GM19035 (cell line): ENCODE results near the gene DLX3.

Experiments
- ATAC-seq: cut with Tn5 transposase; IDR thresholded peaks from one replicate; pipeline ENCODE4 v1.9.1; 2021; ENCODE audit not compliant: unreplicated experiment

The DLX3 gene

DNA sequence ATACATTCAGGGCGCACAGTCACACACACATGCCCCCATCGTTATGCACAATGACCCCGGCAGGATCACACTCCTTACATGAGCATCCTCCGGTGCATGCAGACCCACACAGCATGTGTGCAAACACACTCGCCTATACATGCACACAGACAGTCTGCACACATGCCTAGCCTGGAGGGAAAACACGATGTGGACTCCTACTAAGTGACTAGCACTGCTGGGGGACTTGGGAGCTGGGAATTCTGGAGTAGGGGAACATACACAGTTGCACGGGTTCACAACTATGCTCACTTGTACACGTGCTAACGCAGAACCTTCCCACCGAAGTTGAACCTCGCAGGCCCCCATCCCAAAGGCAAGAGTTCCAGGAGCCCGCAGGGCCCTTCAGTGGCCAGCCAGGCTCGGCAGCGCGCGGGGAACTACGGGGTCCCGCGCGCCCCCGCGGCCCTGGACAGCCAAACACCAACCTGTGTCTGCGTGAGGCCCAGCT is 2.0 kb downstream of the DLX3 start:
- no peak for ATAC-seq

DNA sequence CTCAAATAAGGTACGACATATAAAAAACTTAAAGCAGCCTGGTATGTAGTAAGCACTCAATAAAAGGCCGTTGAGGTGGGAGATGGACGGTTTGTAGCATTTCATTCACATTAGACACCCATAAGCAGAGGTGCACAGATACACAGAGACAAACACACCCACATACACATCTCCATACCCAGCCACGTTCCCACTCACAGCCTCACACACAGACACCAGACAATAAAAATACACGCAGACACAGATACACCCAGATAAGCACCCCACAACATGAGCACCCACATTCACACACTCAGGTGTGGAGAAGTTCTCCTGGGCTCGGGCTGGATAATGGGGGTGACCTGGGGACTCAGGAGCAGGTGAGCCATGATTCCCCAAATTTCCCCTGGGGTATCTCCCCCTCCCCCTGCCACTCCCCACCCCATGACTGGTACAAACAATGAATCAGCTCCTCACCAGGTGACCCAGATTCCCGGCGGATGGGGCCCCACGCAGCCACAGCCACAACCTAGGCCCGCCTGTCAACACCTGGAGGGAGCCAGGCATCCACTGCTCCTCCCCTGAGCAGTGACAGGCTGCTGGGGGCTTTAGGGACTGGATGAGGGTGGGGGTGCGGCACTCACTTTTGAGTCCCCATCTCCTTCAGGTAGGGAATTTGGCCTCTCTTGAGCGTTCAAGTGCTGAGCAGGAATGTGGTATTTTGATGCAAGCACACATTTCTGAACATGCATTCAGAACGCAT is 2.7 kb downstream of the DLX3 start:
- ATAC-seq = no peak

DNA sequence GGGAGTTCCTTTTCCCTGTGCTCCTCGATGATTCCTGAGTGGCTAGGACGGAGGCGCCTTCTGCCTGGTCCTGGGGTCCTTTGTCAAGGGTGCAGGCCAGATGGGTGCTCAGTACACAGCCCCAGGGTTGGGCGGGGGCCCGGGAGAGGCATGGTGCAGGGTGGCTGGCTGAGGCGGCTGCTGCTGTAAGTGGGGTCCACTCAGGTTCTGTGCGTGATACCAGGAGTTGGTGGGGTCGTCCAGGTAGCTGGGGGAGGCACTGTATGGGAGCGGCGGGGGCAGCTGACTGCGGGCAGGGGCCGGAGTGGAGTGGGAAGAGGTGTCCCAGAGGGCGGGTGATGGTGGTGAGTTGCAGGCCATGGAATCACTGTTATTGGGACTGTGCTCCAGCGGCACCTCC is 3.6 kb downstream of the DLX3 start:
- ATAC-seq = no peak

- no peak for ATAC-seq
Measured at GRCh38 chr17:49990921-49991320, 4.1 kb downstream of the DLX3 start.

DNA sequence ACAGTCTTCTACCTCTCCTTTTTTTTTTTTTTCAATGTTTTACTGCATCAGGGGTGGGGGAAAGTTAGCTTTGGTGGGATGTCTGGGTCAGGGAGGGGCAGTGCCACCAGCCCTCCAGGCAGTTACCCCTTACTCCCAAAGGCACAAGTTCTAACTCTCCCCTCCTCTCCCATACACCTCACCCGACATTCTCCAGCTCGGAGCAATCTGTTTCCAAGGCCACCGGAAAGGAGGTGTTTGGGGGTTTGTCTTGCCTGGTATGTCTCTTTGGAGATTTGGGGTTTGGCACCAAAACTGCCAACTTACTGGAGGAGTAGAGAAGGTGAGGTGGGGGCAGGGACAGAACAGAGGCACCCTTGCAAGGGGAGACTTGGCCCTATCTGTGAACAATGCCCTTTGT is 4.7 kb downstream of the DLX3 start:
- ATAC-seq = no peak

- no peak for ATAC-seq
Measured at GRCh38 chr17:49989518-49989880, 5.5 kb downstream of the DLX3 start.

DNA sequence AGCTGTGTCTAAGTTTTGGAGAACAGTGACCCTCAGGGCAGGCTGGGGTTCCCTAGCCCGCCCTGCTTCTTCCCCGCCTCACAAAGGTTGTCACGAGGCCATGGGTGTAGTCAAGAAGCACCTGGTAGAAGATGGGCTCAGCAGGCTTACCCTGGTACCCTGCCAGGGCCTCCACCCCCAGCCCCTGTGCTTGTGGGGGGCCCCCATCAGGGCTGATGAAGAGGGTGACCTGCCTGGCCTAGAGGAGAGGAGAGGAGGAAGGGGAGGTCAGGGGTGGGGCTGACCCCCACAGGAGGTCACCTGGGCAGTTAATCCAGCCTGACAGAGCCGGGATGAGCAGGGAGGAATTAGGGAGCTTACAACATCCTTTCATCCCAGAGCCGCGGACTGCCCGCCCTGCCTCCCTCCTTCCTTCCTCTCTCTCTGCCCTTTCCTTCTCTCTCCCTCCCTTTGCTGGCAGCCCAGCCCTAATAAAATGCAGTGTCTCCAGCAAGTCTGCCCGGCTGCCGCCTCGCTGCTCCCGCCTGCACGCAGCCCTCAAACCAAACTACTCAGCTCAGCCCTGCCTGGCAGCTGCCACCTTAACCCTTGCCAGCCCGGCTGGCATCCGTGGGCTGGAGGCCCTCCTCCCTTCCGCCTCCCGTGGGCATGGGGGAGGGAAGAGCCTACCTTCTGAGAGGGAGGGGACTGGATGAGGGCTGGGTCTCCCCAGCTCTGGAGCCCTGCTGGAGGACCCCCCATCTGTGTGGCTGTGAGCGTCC is 7.2 kb downstream of the DLX3 start:
- no peak for ATAC-seq

GRCh38 chr17:49987290-49987585 is 7.8 kb downstream of the DLX3 start:
- no peak for ATAC-seq

DNA sequence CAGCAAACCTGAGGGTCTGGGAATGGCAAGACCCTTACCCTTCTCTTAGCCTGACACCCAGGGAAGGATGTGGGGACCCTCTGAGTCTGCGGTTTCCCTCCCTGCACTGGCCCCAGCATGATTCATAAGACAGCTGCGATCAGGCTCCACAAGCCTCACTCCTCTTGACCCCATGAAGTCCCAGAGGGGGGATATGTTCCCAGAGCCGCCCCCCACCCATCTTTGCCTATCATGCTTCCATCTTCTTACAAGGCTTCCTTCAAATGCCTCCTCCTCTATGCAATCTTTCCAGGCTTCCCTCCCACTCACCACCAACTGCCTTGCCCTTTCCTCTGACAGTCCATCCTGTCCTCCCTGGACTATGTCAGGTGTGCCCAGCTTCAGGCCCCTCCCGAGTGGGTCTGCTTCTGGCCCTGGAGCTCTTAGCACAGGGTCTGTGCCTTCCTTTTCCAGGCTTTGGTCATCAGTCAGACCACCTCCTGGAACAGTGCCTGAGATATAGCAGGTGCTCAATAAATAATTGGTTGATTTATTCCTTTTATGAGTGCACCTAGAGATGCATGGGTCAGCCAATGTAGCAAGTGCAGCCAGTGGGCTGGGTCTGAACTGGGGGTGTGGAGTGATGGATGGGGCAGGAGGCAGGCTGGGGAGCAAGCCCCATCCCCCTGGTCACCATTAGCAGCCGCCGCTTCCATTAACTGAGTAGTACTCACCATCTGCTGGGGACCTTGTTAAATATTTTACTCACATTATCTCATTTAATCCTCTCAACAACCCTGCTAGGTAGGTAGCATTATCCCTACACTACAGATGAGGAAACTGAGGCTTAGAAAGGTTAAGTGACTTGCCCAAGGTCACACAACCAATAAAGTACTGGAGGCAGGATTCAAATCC is 8.4 kb downstream of the DLX3 start:
- no peak for ATAC-seq

DNA sequence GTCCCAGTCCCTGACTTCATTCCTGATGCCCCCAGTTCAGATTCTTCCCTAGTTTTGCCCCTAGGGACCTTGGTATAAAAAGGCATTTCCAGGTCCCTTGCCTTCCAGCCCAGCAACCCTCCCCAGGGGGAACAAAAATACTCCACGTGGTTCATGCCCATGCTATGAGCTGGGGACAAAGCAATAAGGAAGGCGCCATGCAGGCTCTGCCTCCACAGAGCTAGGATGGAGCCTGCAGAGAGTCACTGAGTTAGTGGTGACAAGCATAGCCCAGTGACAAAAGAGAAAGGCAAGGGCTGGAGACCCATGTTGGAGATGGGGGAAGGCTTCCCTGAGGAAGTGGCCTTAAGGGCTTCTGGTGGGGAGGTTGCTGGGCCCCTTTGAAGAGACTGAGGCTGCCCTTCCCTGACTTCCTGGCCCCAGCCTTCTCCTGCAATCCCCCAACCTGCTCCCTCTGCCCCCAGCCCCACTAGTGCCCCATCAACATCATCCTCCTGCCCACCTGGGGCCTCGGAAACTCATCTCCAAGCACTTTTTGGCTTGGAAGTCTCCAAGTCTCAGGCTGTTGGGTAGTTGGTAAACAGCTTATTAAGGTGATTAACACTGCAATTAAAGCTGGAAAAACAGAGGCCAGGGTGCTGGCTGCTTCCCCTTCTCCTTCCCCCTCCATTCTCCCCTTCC is 9.6 kb downstream of the DLX3 start:
- ATAC-seq = no peak

DNA sequence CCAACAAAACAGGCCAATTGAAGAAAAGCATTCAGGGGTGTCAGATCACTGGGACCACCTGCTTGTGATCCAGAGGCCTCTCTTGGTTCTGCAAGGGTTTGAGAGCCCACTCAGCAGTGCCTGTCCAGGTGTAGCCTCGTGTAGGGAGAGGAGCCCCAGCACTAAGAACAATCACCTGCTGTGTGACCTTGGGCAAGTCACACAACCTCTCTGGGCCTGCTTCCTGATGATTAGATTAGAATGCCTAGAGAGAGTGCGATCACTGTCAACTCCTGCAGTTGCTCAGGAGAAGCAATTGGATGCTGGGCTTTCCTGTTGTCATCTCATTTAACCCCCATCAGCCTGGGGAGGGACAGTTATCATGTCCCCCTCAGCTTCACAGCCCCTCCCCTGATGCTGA is 10.2 kb downstream of the DLX3 start:
- ATAC-seq = no peak

GRCh38 chr17:49984283-49984682 is 10.7 kb downstream of the DLX3 start:
- ATAC-seq = no peak

GRCh38 chr17:49980703-49981197 is 14.3 kb downstream of the DLX3 start:
- ATAC-seq = no peak

DNA sequence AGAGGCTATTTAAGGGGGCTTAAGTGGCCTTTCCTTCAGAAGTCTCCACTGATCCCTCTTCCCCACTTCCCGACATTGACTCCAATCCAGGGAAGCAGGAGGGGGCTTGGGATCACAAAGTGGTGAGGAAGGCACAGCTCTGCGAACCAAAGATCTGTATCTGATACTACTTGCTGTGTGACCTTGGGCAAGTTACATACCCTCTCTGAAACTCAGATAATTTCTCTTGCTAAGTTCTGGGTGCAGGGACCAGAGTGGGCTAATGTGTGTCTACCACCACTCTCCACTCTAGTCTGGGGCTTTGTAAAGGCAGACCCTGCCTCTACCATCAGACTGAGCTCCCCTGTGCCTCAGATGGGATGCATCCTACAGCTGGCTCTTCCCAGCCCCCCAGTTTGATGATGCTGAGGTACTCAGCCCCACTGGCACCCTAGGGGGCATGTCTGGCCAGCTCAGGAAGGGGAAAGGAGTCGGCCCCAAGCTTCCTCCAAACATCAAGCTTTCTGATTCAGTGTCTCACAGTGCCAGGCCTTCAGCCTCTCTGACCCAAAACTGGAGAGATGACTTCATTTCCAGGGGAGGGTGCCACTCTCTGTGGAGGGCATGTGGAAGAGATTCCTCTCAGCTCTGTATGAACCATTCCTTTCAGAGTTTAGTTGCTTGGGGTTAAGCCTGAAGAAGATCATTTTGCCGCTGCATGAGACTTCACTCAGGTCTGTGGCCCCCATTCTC is 15.1 kb downstream of the DLX3 start:
- ATAC-seq = no peak

GRCh38 chr17:49978501-49978900 is 16.5 kb downstream of the DLX3 start:
- ATAC-seq = no peak

DNA sequence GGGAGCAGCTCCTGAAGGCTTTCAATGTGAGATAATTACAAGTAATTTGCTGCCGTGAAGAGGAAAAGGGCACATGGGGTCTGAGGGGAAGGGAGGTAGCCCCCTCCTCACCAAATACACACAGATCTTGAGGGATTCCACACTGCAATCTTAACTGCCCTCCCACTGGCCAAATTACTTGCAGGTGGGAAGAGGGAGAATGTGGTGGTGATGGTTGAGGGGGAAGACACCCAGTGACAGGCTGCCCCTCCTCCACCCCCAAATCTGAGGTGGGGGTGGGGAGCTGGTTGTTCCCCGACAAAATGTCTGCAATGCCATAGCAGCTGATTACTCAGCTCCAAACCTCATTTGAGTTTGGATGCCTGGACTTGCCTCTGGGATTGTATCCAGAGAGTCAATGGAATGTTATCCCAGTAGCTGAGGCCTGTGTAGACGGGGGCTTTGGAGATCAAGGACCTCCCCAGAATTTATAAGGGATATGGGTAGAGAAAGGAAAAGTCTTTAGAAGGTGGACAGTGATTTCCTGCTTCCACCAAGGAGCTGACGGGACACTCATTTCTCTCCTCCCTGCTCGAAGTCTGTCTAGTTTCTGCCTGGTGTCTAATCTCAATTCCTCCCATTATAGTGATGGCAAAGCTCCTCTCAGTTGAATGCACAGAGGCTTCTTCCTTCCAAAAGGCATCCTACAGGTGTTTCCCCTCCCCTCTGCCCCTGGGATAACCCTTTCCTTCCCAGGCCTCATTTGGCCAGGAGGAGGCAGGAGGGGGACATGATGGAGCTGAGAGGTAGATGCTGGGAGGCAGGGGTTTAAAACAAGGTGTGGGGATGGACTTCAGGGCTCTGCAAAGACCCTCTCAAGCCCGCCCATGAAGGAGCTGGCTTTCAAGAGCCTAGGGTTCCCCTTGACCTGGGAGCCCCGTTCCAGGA is 17.3 kb downstream of the DLX3 start:
- ATAC-seq = no peak

- ATAC-seq = no peak
Measured at GRCh38 chr17:49976828-49977202, 18.2 kb downstream of the DLX3 start.

GRCh38 chr17:49976163-49976827 is 18.7 kb downstream of the DLX3 start:
- ATAC-seq = no peak

- ATAC-seq = no peak
Measured at GRCh38 chr17:49975531-49975930, 19.5 kb downstream of the DLX3 start.
